Upper lobe of left lung (tissue), 4 donors: ENCODE results near the gene MRPL19.

Experiments
- CTCF ChIP-seq, 6 experiments: fragments of 450-650 bp in 4 of 6; fragments of 200-600 bp in 2 of 6; sonication (generic) in 2 of 6; IDR thresholded peaks; one replicate each; pipeline ENCODE4 v1.5.1; 2016 to 2019; ENCODE audit warnings: antibody characterized with exemption in 6 of 6
- EP300 ChIP-seq, 4 donors: sonication (generic); formaldehyde crosslinking; IDR thresholded peaks; one replicate each; pipeline ENCODE4 v1.5.1; 2017; ENCODE audit warnings: antibody characterized with exemption in 4 of 4, control low read depth in 2 of 4
- POLR2A ChIP-seq, 4 donors: fragments of 450-650 bp; IDR thresholded peaks; one replicate each; pipeline ENCODE4 v1.5.1; 2016 to 2017; ENCODE audit warnings: antibody characterized with exemption in 4 of 4, mild to moderate bottlenecking in 2 of 4

- no peak for TF ChIP-seq CTCF (IDR thresholded peaks at IDR 0.05)
- TF ChIP-seq EP300 (IDR thresholded peaks at IDR 0.05): no peak
- no peak for TF ChIP-seq POLR2A (IDR thresholded peaks at IDR 0.05)
Observed at GRCh38 chr2:75598589-75599155, 47.9 kb upstream of the MRPL19 start.
